ENCODE measurements around the gene ARFGAP3. TPM values are rescaled to one million over a fixed set of nuclear protein-coding genes. Genes with fewer than 3 reads are reported as not detected.

The ARFGAP3 gene
- total RNA-seq, 1 donor from 2014 or later = 62.0 TPM

DNA sequence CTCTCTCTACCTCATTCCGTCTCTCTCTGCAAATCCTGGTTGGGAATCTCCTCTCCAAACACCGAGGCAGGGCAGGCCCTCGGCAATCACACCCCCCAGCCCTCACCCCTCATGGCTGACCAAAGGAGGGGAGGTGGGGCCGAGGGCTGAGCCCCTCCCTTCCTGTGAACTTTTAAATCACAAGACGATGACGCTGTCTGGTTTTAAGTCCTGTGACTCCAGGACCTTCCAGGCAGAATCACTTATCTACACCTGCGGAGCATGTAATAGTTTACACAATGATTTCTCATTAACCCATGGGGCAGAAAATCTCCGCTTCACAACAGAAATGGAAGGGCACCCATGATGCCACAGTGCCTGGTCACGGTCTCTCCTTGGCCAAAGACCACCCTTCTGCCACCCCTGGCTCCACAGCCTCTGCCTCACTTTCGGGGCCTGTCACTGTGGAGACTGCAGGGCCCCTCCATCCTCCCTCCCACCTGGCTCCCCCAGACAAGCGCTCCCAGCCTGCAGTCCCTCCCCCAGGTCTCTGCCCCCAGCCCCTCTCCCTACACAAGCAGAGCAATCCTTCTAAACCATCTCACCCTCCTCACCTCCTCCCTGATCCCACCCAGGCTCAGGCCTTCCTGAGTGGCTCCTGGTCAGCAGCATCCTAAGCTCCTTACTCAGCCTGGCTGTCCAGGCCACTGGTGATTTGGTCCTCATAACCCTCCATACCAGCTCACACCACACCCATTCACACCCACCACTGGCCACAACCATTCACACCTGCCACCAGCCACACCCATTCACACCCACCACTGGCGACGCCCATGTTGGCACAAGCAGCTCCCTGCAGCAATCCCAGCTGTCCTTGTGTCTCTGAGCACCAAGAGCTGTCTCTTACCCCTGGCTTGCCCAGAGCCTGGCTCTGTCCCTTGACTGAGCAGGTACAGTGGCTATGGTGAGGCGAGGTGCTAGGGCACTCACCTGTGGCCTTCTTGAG is 30.7 kb upstream of the ARFGAP3 start:
- Histone ChIP-seq H3K36me3 (ENCODE audit: control insufficient read depth, insufficient read depth, low read length) (peaks cover 5% of the 10 kb centered on the region), H3K27me3 (ENCODE audit: control insufficient read depth, insufficient read depth, low read length) (no peaks in the 10 kb centered on the region), H3K4me3 (ENCODE audit: low read depth, low read length) (no peak overlapping the region)
- TF ChIP-seq, protein P1, sequence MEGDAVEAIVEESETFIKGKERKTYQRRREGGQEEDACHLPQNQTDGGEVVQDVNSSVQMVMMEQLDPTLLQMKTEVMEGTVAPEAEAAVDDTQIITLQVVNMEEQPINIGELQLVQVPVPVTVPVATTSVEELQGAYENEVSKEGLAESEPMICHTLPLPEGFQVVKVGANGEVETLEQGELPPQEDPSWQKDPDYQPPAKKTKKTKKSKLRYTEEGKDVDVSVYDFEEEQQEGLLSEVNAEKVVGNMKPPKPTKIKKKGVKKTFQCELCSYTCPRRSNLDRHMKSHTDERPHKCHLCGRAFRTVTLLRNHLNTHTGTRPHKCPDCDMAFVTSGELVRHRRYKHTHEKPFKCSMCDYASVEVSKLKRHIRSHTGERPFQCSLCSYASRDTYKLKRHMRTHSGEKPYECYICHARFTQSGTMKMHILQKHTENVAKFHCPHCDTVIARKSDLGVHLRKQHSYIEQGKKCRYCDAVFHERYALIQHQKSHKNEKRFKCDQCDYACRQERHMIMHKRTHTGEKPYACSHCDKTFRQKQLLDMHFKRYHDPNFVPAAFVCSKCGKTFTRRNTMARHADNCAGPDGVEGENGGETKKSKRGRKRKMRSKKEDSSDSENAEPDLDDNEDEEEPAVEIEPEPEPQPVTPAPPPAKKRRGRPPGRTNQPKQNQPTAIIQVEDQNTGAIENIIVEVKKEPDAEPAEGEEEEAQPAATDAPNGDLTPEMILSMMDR (IDR thresholded peaks at IDR 0.05; ENCODE audit: insufficient read depth, low read length, poor library complexity, severe bottlenecking) = no peak
- peak; percentile 77 for DNase-seq (ENCODE audit: low read depth)

DNA sequence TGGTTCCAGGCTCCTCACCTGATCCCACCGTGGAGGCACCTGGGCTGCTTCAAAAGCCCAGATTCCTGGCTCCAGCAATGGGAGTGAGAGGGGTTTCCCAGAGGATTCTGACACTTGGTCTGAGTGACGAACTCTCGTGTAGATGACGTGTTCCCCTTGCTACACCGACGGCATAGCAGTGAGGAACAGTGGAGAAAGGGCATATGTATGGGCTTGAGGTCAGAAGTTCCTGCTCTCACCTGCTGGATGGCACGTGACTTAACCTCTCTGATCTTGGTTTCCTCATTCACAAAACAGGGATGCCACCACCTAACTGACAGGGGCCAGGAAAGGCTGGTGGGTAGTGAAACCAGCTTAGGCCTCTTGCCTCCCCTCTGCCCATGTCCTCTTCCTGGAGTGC is 30.0 kb upstream of the ARFGAP3 start:
- H3K4me3 ChIP-seq (ENCODE audit: low read depth, low read length) = no peak overlapping the region
- no peaks in the 10 kb centered on the region for H3K27me3 ChIP-seq (ENCODE audit: control insufficient read depth, insufficient read depth, low read length)
- peaks cover 6% of the 10 kb centered on the region for H3K36me3 ChIP-seq (ENCODE audit: control insufficient read depth, insufficient read depth, low read length)
- TF ChIP-seq, protein P1 (IDR thresholded peaks at IDR 0.05; ENCODE audit: insufficient read depth, low read length, poor library complexity, severe bottlenecking) = no peak
- DNase-seq (ENCODE audit: low read depth) = no peak

DNA sequence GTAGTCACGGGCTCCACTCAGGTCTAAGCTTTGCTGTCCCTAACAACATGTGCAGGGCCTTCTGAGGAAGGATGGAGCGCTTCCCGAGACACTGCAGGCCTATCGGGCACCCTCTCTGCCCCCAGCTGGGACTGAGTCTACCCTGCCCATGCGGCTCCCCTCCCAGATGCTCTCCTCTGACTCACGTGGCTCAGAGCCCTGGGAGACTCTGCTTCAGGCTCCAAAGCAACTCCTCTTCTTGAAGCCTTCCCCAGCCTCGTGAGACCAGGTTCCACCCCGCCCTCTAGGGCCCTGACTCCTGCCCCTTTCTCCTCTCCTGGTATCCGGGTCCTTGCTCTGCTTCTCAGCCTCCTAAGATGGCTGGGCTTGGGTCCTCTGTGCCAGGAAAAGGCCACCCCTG is 28.4 kb upstream of the ARFGAP3 start:
- Histone ChIP-seq H3K4me3 (ENCODE audit: low read depth, low read length) (no peak overlapping the region), H3K36me3 (ENCODE audit: control insufficient read depth, insufficient read depth, low read length) (peaks cover 5% of the 10 kb centered on the region)
- TF ChIP-seq, protein P1 (IDR thresholded peaks at IDR 0.05; ENCODE audit: insufficient read depth, low read length, poor library complexity, severe bottlenecking) = no peak

DNA sequence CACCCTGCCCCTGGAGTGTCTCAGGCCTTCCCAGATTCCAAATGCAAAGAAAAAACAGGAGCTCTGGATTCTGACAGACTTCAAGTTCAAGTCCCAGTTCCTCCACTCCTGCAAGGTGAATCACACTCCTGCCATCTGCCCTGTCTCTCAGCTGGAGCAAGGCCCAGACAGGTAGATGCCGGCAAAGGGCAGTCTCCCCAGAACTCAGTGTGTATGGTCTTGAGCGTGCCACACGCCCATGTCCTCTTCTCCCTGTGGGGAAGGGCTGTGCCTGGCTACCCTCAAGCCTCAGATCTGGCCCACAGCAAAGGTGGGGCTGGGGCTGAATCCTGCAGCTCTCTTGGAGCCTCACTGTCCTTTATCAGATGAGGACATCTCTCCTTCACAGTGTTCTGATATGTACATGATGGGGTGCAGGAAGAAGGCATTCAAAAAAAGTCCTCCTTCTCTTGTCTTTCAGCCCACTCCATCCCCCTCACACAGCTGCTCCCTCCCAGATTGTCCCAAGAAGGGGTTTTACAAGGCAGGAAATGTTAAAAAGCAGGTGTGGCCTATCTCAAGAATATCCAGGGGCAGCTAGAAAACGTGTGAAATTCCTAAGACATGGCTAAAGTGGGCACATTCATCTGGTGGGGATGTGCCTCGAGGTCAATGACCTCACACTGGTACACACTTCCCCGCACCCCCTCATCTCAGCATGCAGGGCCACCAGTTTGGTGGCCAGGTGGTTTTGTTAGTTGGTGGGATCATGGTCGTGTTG is 27.7 kb upstream of the ARFGAP3 start:
- no peaks in the 10 kb centered on the region for H3K27me3 ChIP-seq (ENCODE audit: control insufficient read depth, insufficient read depth, low read length)
- H3K4me3 ChIP-seq (ENCODE audit: low read depth, low read length) = no peak overlapping the region
- TF ChIP-seq, protein P1 (IDR thresholded peaks at IDR 0.05; ENCODE audit: insufficient read depth, low read length, poor library complexity, severe bottlenecking) = no peak
- no peak for DNase-seq (ENCODE audit: low read depth)
- H3K36me3 ChIP-seq (ENCODE audit: control insufficient read depth, insufficient read depth, low read length) = peaks cover 6% of the 10 kb centered on the region

More for the DNA sequence above, 28.4 kb upstream of the ARFGAP3 start:
- no peak for DNase-seq (ENCODE audit: low read depth)
- no peaks in the 10 kb centered on the region for H3K27me3 ChIP-seq (ENCODE audit: control insufficient read depth, insufficient read depth, low read length)

DNA sequence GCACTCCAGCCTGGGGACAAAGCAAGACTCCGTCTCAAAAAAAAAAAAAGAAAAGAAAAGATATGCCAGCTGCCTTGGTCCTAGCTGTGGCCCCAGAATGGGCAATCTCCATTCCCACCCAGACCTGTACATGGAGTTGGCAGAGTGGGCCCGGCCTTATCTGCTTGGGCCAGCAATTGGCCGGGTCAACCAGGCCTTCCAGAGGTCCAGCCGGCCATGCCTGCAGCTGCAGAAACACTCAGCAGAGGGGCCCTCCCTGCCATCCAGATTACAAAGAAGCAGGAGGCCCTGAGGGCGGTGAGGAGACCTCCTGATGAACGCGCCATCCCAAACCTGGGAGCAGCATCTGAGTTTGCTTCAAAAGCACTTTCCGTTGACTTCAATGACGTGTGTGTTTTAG is 26.9 kb upstream of the ARFGAP3 start:
- no peak overlapping the region for H3K4me3 ChIP-seq (ENCODE audit: low read depth, low read length)
- TF ChIP-seq, protein P1 (IDR thresholded peaks at IDR 0.05; ENCODE audit: insufficient read depth, low read length, poor library complexity, severe bottlenecking) = no peak
- no peaks in the 10 kb centered on the region for H3K27me3 ChIP-seq (ENCODE audit: control insufficient read depth, insufficient read depth, low read length)
- DNase-seq (ENCODE audit: low read depth) = no peak
- peaks cover 9% of the 10 kb centered on the region for H3K36me3 ChIP-seq (ENCODE audit: control insufficient read depth, insufficient read depth, low read length)
